ENCODE results near the gene RNF215.

- TF ChIP-seq, protein P1, sequence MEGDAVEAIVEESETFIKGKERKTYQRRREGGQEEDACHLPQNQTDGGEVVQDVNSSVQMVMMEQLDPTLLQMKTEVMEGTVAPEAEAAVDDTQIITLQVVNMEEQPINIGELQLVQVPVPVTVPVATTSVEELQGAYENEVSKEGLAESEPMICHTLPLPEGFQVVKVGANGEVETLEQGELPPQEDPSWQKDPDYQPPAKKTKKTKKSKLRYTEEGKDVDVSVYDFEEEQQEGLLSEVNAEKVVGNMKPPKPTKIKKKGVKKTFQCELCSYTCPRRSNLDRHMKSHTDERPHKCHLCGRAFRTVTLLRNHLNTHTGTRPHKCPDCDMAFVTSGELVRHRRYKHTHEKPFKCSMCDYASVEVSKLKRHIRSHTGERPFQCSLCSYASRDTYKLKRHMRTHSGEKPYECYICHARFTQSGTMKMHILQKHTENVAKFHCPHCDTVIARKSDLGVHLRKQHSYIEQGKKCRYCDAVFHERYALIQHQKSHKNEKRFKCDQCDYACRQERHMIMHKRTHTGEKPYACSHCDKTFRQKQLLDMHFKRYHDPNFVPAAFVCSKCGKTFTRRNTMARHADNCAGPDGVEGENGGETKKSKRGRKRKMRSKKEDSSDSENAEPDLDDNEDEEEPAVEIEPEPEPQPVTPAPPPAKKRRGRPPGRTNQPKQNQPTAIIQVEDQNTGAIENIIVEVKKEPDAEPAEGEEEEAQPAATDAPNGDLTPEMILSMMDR (IDR thresholded peaks at IDR 0.05): no peak
- TF ChIP-seq POLR2AphosphoS5 (IDR thresholded peaks at IDR 0.05): no peak
Observed at GRCh38 chr22:30348404-30348803, 38.8 kb downstream of the RNF215 start.

Data from breast epithelium (tissue), 3 donors.